ENCODE data around the gene HDHD3.

- TF ChIP-seq CTCF (IDR thresholded peaks at IDR 0.05; ENCODE audit: low read depth, low read length, poor library complexity, severe bottlenecking) (no peak), EZH2phosphoT487 (IDR thresholded peaks at IDR 0.05; ENCODE audit: borderline replicate concordance, low read length) (no peak)
Measured at GRCh38 chr9:113373676-113374392, 3.0 kb downstream of the HDHD3 start.

All from DOHH2 (cell line).